HepG2 (cell line): Measurements from ENCODE around the gene GALNT9.

ENCODE experiments used
- ATF4 ChIP-seq, 2 experiments: fragments of 450-650 bp in 1 of 2; sonication (generic) in 1 of 2; formaldehyde crosslinking; IDR thresholded peaks; 2 replicates each; pipeline versions ENCODE4 v1.5.0 to v1.8.0; 2020 to 2022; ENCODE audit warnings: mild to moderate bottlenecking in 1 of 2, missing genetic modification reagents in 1 of 2
- CREB1 ChIP-seq, 2 experiments: fragments of 450-650 bp in 1 of 2; IDR thresholded peaks; 2 replicates each; pipeline ENCODE4 v1.6.1; 2016 to 2017; ENCODE audit warnings: control low read depth in 1 of 2, mild to moderate bottlenecking in 1 of 2, missing compliant biosample characterization in 1 of 2, missing genetic modification characterization in 1 of 2
- E2F1 ChIP-seq: sonication (generic); formaldehyde crosslinking; IDR thresholded peaks from 2 replicates; pipeline ENCODE4 v1.5.0; 2020; ENCODE audit warnings: missing genetic modification reagents
- GABPA ChIP-seq, 2 experiments: IDR thresholded peaks; 2 replicates each; pipeline ENCODE4 v1.6.1; 2011 to 2016; ENCODE audit warnings: low read depth in 2 of 2, low read length in 1 of 2, missing biosample characterization in 1 of 2, missing genetic modification characterization in 1 of 2
- IRF2 ChIP-seq: IDR thresholded peaks from 2 replicates; pipeline ENCODE4 v1.6.1; 2018; ENCODE audit warnings: missing genetic modification reagents, missing compliant biosample characterization
- MAFF ChIP-seq: IDR thresholded peaks from 2 replicates; pipeline ENCODE4 v1.6.1; 2011; ENCODE audit warnings: low read depth, low read length, improper control_type of control experiment
- NFYB ChIP-seq: sonication (generic); formaldehyde crosslinking; IDR thresholded peaks from 2 replicates; pipeline ENCODE4 v1.4.0; 2020; ENCODE audit warnings: missing genetic modification reagents
- RFX3 ChIP-seq: IDR thresholded peaks from 2 replicates; pipeline ENCODE4 v1.6.1; 2016; ENCODE audit warnings: missing biosample characterization, missing genetic modification reagents
- TRIM24 ChIP-seq: sonication (generic); formaldehyde crosslinking; IDR thresholded peaks from 2 replicates; pipeline ENCODE4 v1.8.0; 2022; ENCODE audit warnings: mild to moderate bottlenecking, missing genetic modification reagents
- ZBTB49 ChIP-seq: sonication (generic); formaldehyde crosslinking; IDR thresholded peaks from 2 replicates; pipeline ENCODE4 v1.4.0; 2020; ENCODE audit warnings: missing genetic modification reagents, borderline replicate concordance
- ZFP36L2 ChIP-seq: sonication (generic); formaldehyde crosslinking; IDR thresholded peaks from 2 replicates; pipeline ENCODE4 v1.4.0; 2020; ENCODE audit warnings: missing genetic modification reagents
- ZNF224 ChIP-seq: sonication (generic); formaldehyde crosslinking; IDR thresholded peaks from 2 replicates; pipeline ENCODE4 v1.5.0; 2020; ENCODE audit warnings: mild to moderate bottlenecking, missing genetic modification reagents
- ZNF24 ChIP-seq: fragments of 450-650 bp; IDR thresholded peaks from 2 replicates; pipeline ENCODE4 v1.6.1; 2017; ENCODE audit warnings: antibody characterized with exemption, mild to moderate bottlenecking

- TF ChIP-seq NFYB (CRISPR knock-in tag), result no peak
- no peak for TF ChIP-seq ZNF224 (CRISPR knock-in tag)
- no peak for TF ChIP-seq MAFF
- no peak for TF ChIP-seq ATF4 (CRISPR knock-in tag; IDR thresholded peaks at IDR 0.05)
- no peak for TF ChIP-seq IRF2
- TF ChIP-seq CREB1 (IDR thresholded peaks at IDR 0.05), result no peak
- TF ChIP-seq CREB1 (CRISPR knock-in tag; IDR thresholded peaks at IDR 0.05), result no peak
- TF ChIP-seq TRIM24 (CRISPR knock-in tag), result no peak
- no peak for TF ChIP-seq GABPA (IDR thresholded peaks at IDR 0.05; ENCODE audit: low read depth, low read length)
- no peak for TF ChIP-seq GABPA (CRISPR knock-in tag; IDR thresholded peaks at IDR 0.05; ENCODE audit: low read depth)
- TF ChIP-seq ZBTB49, result no peak
- TF ChIP-seq RFX3, result no peak
- TF ChIP-seq ZFP36L2 (CRISPR knock-in tag), result no peak
- no peak for TF ChIP-seq E2F1 (CRISPR knock-in tag)
- no peak for TF ChIP-seq ZNF24
These were observed 125.2 kb downstream of the GALNT9 start for GRCh38 chr12:132204063-132204792.
